ENCODE data around the gene KIF16B.
"Not testable (repeated sequence)": the region's sequence is repeated elsewhere in the genome, so short reads cannot be mapped to it uniquely, and the experiment has no call there.

The KIF16B gene

DNA sequence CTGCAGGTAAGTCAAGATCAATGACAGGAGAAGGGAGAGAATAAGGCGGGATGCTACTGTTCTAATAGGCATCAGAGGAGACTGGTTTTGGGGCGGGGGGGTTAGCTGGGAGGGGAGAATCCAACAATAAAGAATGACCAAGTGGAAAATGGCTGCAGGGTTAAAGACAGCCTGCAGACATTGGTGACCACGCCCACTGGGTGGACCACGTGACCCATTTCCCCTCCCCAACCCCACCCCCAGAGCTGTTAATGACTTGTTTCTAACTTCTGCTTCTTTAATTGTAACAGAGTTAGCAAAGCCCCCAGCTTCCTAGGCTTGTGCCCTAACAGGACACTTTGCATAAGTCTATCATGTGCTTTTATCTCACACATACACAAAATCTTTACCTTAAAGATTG lies 344.5 kb downstream of the KIF16B start:
- TF ChIP-seq ZFX (IDR thresholded peaks at IDR 0.05): no peak
- TF ChIP-seq, protein P1, sequence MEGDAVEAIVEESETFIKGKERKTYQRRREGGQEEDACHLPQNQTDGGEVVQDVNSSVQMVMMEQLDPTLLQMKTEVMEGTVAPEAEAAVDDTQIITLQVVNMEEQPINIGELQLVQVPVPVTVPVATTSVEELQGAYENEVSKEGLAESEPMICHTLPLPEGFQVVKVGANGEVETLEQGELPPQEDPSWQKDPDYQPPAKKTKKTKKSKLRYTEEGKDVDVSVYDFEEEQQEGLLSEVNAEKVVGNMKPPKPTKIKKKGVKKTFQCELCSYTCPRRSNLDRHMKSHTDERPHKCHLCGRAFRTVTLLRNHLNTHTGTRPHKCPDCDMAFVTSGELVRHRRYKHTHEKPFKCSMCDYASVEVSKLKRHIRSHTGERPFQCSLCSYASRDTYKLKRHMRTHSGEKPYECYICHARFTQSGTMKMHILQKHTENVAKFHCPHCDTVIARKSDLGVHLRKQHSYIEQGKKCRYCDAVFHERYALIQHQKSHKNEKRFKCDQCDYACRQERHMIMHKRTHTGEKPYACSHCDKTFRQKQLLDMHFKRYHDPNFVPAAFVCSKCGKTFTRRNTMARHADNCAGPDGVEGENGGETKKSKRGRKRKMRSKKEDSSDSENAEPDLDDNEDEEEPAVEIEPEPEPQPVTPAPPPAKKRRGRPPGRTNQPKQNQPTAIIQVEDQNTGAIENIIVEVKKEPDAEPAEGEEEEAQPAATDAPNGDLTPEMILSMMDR (conservative IDR thresholded peaks at IDR 0.05): no peak

DNA sequence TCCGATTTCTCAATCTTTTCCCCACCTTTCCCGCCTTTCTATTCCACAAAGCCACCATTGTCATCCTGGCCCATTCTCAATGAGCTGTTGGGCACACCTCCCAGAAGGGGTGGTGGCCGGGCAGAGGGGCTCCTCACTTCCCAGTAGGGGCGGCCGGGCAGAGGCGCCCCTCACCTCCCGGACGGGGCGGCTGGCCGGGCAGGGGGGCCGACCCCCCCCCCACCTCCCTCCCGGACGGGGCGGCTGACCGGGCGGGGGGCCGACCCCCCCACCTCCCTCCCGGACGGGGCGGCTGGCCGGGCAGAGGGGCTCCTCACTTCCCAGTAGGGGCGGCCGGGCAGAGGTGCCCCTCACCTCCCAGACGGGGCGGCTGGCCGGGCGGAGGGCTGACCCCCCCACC lies 346.3 kb downstream of the KIF16B start:
- H3K27ac ChIP-seq: not testable (repeated sequence)

More for the DNA sequence above, 344.5 kb downstream of the KIF16B start:
- no peak overlapping the region for H3K27ac ChIP-seq

DNA sequence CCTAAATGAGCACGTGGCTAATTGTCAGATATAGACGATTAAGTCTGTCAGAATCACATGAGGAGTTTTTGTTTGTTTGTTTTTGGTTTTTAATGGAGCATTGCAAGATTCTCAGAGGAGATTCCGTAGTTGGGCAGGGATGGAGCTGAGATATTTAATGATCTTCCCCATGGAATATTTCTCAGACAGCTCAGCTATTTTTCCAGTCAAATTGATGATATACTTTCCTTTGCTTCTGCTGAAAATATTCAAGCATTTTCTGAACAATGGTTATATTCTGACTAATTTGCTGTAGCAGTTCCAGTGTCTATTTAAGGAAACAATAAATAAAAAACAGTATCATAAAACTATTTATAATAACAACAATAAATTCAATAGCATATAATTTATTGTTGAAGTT lies 348.4 kb downstream of the KIF16B start:
- TF ChIP-seq, protein P1 (conservative IDR thresholded peaks at IDR 0.05): no peak
- no peak for TF ChIP-seq ZFX (IDR thresholded peaks at IDR 0.05)
- no peak overlapping the region for H3K27ac ChIP-seq

DNA sequence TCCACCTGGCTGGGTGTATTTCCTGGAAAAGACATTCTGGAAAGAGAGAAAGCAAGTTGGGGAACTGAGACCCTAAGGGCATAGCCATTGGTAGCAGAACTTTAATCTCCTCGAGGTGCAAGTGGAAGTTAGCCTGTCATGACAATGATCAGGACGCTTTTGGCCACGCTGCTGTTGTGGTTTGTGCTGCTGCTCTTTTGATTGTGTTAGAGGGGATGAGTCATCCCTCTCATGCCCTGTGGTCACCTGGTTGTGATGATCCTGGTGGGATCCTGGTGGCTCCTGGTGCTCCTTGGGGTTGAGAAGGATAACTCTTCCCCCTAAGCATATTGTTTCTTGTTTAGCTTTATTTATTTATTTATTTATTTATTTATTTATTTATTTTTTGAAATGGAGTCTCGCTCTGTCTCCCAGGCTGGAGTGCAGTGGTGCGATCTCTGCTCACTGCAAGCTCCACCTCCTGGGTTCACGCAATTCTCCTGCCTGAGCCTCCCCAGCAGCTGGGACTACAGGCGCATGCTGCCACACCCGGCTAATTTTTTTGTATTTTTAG lies 350.3 kb downstream of the KIF16B start:
- TF ChIP-seq ZFX (IDR thresholded peaks at IDR 0.05): no peak
- TF ChIP-seq, protein P1 (conservative IDR thresholded peaks at IDR 0.05): no peak

More for the DNA sequence above, 350.3 kb downstream of the KIF16B start:
- H3K27ac ChIP-seq: no peak overlapping the region

All from C4-2B (cell line).